Erythroblast (primary cell): Measurements from ENCODE around the gene TSPEAR.
"Not testable (repeated sequence)": the region's sequence is repeated elsewhere in the genome, so short reads cannot be mapped to it uniquely, and the experiment has no call there.

Source experiments
- DNase-seq, 2 experiments: peaks; one replicate each; lab custom pipeline; 2025; lab: John Stamatoyannopoulos, UW
- GATA1 ChIP-seq: IDR thresholded peaks from 2 replicates; pipeline ENCODE4 v1.6.1; 2011; ENCODE audit warnings: low read depth, mild to moderate bottlenecking, control low read depth, low read length, moderate library complexity
- POLR2A ChIP-seq: IDR thresholded peaks from 2 replicates; pipeline ENCODE4 v1.6.1; 2011; ENCODE audit warnings: mild to moderate bottlenecking, low read length

The TSPEAR gene

DNA sequence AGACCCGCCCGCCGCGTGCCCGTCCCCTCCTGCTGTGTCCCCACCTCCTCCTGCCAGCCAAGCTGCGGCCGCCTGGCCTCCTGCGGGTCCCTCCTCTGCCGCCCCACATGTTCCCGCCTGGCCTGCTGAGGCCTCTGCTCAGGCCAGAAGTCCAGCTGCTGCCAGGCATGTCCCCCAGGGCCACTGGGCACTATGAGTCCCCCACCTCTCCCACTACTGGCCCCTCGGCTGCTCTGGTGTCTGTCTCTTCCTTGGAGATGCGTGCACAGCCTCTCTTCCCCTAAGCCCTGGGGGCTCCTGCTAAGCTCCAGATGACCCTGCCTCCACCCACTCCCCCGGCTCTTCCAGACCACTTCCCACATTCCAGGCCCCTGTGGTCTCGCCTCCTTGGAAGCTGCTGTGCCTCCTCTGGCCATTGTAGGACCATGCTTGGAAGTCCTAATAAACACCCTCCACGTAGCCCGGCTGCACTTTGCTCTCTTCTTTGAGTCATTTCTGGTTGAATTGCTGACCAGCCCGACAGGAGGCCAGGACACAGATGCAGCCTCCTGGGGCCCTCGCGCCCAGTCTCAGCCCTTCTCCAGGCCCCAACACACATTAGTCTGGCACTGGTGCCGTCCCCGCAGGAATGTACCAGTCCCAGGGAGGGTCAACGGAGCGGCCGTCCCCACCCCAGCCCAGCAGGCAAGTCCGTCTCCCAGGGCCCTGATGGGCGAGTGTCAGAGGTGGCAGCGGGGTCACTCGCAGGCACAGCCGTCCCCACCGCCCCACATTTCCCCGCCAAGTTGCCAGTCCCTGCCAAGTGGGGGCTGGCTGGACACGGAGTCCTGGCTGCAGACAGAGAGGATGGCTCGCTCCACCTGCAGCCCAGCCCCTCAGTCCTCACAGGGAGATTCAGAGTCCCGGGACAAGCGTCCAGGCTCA, 13.3 kb downstream of the TSPEAR start:
- TF ChIP-seq POLR2A (no peak), GATA1 (no peak)
- DNase-seq: no peak

DNA sequence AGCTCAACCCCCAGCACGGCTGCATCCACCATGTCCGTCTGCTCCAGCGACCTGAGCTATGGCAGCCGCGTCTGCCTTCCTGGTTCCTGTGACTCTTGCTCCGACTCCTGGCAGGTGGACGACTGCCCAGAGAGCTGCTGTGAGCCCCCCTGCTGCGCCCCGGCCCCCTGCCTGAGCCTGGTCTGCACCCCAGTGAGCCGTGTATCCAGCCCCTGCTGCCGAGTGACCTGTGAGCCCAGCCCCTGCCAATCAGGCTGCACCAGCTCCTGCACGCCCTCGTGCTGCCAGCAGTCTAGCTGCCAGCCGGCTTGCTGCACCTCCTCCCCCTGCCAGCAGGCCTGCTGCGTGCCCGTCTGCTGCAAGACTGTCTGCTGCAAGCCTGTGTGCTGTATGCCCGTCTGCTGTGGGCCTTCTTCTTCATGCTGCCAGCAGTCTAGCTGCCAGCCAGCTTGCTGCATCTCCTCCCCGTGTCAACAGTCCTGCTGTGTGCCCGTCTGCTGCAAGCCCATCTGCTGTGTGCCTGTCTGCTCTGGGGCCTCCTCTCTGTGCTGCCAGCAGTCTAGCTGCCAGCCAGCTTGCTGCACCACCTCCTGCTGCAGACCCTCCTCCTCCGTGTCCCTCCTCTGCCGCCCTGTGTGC, 14.1 kb downstream of the TSPEAR start, which contains the start of gene KRTAP10-12:
TSS of gene KRTAP10-12 (plus strand) at position 1 of the 639 bp plus-strand sequence. CDS start at position 31, 30 bp downstream.
- DNase-seq: not testable (repeated sequence)

DNA sequence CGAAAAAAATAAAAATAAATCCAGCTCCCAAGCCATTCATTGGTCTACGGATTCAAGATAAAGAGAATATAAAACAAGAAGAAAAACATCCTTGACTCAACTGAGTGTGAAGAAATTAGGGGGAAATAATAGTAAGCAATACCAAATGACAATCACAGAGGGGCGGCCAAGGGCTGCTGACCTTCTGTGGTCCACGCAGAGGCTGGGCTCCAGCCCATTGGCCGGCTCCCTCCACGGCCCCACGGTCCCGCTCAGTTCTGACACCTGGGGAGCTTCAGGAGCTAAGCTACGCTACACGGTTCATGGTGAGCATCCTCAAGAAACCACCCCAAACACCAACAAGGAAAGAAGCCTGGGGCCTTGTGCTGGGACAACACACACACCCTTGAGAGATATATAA, 14.8 kb downstream of the TSPEAR start:
- DNase-seq: no peak

DNA sequence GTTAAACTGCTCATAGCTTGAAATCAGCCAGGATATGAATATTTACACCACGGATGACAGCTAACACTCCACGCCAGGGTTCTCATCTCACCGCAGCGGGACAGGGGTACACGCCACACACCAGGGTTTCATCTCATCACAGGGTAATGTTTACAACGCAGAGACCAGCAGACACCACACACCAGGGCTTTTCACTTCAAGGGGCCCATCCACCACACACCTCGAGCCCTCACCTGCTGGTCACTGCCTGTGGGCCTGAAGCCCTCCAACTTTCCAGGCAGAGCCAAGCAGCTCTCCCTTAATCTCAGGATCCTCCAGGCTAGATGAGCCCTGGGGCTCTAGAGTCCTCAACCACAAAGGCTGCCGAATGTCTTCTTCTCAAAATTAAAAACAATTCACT, 15.7 kb downstream of the TSPEAR start:
- no peak for DNase-seq
- TF ChIP-seq POLR2A (no peak), GATA1 (no peak)

More for the DNA sequence above, 14.8 kb downstream of the TSPEAR start:
- TF ChIP-seq GATA1 (no peak), POLR2A (no peak)

DNA sequence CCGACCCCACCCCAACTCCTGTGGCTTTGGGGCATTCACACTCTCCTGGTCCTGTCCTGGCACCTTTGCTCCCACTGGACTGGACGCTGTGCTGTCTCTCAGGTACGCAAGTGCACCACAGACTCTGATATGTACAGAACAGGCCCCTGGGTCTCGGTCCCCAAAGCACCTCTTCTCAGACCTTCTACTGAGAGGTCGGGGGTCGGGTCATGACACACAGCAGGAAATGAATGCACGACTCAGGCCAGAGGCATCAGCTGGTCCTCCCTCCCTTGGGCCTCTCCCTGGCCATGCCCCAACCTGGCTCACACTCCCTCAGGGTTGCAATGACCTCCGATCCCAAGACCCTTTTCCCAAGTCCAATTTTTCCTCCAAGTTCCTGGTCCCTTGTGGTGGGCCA, 16.2 kb downstream of the TSPEAR start:
- no peak for DNase-seq
- TF ChIP-seq GATA1 (no peak), POLR2A (no peak)

DNA sequence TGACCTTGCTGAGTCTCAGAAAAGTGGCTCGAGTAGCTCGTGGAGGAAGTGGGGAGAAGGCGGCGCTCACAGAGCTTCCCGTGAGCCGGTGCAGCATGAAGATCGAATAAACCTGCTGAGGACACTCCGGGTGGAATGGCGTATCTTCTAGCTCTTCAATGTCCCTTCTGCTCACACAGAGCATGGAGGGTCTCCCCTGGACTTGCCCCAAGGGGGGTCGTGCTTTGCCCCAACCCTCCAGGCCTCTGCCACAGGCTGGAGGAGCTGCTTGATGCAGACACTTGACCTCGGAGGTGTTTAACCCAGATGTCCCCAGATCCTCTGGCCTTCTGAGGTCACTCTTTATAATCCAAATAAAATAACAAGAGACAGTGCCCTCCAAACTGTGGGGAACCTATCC, 16.6 kb downstream of the TSPEAR start:
- TF ChIP-seq GATA1: no peak
- no peak for TF ChIP-seq POLR2A
- no peak for DNase-seq

DNA sequence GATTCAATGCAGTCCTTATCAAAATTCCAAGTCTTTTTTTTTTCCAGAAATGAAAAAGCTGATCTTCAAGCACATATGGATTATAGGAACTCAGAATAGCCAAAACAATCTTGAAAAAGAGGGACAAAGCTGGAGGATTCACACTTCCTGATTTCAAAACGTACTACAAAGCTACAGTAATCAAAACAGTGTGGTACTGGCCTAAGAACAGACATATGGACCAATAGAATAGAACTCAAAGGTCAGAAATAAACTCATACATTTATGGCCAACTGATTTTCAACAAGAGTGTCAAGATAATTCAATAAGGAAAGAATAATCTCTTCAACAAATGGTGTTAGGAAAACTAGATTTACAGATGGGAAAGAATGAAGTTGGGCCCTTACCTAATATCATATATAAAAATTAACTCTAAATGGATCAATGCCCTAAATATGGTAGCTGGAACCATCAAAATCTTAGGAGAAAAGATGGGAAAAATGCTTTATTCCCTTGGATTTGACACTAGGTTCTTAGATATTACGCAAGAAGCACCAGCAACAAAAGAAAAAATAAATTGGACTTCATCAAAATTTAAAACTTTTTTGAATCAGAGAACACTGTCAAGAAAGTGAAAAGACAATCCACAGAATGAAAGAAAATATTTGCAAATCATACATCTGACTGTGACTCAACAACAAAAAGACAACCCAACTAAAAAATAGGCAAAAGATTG, 18.4 kb downstream of the TSPEAR start:
- TF ChIP-seq GATA1 (no peak), POLR2A (no peak)
- no peak for DNase-seq

DNA sequence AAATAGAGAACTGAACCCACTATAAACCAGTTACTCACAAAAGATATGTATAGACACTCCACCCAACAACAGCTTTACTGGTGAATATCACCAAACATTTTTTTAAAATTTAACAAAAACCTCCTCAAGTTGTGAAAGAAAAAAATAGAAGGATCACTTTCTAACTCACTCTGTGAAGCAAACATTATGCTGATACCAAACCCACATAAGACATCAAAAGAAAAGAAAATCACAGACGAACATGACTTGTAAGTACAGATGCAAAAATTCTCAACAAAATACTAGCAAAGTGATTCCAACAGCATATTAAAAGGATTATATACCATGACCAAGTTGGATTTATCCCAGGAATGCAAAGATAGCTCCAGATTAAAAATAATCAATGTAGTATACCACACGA, 19.7 kb downstream of the TSPEAR start:
- no peak for TF ChIP-seq POLR2A
- no peak for TF ChIP-seq GATA1
- no peak for DNase-seq

DNA sequence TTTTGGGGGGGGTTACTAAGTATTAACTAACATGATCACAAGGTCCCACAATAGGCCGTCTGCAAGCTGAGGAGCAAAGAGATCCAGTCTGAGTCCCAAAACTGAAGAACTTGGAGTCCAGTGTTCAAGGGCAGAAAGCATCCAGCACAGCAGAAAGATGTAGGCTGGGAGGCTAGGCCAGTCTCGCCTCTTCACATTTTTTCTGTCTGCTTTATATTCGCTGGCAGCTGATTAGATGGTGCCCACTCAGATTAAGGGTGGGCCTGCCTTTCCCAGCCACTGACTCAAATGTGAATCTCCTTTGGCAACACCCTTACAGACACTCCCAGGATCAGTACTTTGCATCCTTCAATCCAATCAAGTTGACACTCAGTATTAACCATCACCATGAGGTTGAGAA, 21.6 kb downstream of the TSPEAR start:
- not testable (repeated sequence) for DNase-seq

DNA sequence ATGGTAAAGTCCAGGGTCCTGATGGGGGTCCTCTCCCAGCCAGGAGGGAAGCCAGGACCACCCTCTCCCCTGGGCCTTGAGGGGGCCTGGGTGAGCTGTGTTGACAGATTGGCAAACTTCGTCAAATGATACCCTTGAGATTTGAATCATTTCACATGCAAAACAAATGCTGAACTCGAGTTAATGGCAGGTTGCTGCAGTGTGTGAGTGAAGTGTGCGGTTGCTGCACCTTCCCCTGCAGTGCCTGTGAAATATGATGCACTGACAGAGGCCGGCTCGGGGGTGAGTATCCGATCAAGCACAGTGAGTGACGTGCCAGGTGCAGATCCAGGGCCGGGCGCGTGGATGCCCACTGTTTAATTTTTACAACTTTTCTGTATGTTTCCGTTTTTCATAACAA, 23.7 kb downstream of the TSPEAR start:
- TF ChIP-seq POLR2A (no peak), GATA1 (no peak)
- no peak for DNase-seq

DNA sequence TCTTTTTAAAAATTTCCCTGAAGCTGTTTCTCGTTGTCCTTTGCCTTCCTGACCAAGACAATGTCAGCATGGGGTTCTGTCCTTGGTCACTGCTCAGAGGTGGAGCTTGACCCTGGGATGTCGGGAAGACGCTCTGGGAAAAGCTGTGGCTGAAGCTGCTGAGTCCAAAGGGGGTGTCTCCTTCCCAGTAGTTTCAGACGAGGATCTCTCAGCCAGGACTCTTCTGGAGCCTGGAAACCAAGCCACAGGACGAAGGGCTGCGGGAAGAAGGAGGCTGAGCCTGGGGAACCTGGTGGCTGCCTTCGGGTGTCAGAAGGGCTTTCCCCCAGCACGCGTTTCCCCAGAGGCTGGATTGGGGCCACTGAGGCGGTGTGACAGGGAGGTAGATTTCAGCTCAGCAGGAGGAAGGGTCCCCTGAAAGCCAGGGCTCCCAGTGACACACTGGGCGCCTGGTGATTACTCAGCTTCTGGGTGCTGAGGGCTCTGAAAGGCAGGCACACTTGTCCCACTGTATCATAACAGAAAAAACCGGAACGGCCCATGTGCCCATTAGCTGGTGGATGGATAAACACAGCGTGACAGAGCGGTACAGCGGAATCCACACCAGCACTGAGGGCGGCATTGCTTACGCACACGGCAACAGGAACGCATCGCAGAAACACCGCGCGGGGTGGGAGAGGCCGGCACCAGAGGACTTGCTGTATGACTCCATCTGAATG, 24.4 kb downstream of the TSPEAR start:
- TF ChIP-seq GATA1: no peak
- TF ChIP-seq POLR2A: no peak
- no peak for DNase-seq

DNA sequence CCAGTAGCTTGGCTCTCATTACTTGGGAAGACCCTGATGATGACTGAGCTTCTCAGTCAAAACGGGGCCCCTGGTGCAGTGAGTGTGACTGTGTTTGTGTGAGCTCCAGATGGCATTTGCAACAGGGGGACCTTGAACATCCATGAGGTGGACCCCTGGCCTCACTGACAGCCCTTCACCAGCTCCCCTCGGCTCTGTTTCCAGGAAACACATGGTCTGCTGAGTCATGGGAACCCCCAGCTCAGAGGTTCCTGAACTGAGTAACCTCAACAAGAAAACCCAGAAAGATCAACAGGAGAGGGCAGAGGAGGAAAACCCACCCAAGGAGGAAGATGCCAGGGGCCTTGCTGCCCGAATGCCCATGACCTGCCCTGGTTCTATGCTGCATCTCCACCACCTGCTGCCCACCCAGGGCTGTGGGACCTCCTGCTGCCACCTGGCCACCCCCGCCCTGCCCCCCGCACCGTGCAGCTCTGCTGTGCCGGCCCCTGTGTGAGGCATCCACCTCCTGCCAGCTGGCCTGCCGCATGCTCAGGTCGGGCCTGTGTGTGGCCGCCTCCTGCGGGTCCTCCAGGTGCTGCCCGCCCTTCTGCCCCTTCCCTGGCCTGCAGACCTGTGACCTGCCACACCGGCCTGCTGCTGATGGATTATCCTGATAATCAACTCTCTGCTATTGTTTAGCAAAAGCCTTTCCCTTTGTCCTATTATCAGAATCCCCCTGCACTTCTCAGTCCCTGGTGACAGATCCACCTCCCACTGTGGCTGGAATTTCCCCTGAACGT, 25.2 kb downstream of the TSPEAR start:
- TF ChIP-seq GATA1 (no peak), POLR2A (no peak)
- DNase-seq: no peak

DNA sequence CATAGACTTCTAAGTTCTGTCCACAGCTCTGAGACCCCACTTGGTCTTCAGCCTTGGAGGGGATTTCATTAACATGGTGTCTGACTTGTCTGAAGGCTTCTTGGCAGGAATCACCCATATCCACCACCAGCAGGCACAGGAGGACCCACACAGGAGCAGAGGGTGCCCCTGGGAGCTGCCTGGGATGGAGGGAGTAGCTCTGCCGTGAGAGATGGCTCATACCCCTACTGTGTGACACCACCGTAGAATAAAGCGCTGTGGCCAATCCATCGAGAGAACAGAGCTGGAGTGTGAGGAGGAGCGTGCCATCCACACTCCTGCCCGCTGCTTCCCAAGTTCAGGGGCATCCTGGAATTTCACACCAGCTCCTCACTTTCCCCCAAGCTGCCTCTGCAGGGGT, 26.3 kb downstream of the TSPEAR start:
- not testable (repeated sequence) for DNase-seq
